Activated naive CD4-positive, alpha-beta T cell treated with anti-CD3 and anti-CD28 coated beads, Interleukin-2, amount 50 U/mL, for 72 hours (primary cell): Measurements from ENCODE around the gene DEAF1. TPM values are rescaled to one million over a fixed set of nuclear protein-coding genes. Genes with fewer than 3 reads are reported as not detected.
A peak's percentile ranks its signal among the peaks of the same experiment; 100 is the strongest.

Experiments
- ATAC-seq, 2 donors: fragments of 150-1000 bp; cut with Tn5 transposase; 2 replicates each; pipeline ENCODE4 v1.10.0; 2021; ENCODE audit warnings: mild to moderate bottlenecking in 2 of 2, moderate library complexity in 2 of 2
- DNase-seq, 2 donors: peaks; one replicate each; pipeline ENCODE4 v3.0.0; 2021 to 2022; ENCODE audit warnings: low spot score in 2 of 2
- H3K27ac Mint-ChIP-seq, 2 donors: one replicate each; pipeline ENCODE4 v1.8.0; 2022; ENCODE audit warnings: mild to moderate bottlenecking in 2 of 2, mixed read lengths in 2 of 2
- H3K36me3 Mint-ChIP-seq, 2 donors: one replicate each; pipeline ENCODE4 v1.8.0; 2022; ENCODE audit warnings: mixed read lengths in 2 of 2
- H3K9me3 Mint-ChIP-seq, 2 donors: one replicate each; pipeline ENCODE4 v1.8.0; 2022; ENCODE audit warnings: mixed read lengths in 2 of 2
- total RNA-seq, 2 donors: library from RNA; stranded (reverse); gene quantifications; one replicate each; pipeline ENCODE4 v1.2.3, GENCODE V29; 2022

DEAF1 gene
- total RNA-seq, 2 donors from 2014 or later, result 50.9 to 63.5 TPM

- H3K9me3 Mint-ChIP-seq, result no peaks in the 10 kb centered on the region
- peak overlapping the region in 1 of 2 donors; percentile 63 for H3K27ac Mint-ChIP-seq
- DNase-seq, result no peak
- peaks cover 0 to 11% of the 10 kb centered on the region in 2 donors for H3K36me3 Mint-ChIP-seq
- ATAC-seq, result no peak
These were observed 87.8 kb downstream of the DEAF1 start for GRCh38 chr11:607020-607780.

GRCh38 chr11:606245-606644 is 88.8 kb downstream of the DEAF1 start:
- Mint-ChIP-seq H3K36me3 (peaks cover 0 to 8% of the 10 kb centered on the region in 2 donors), H3K9me3 (no peaks in the 10 kb centered on the region), H3K27ac (no peak overlapping the region)
- ATAC-seq (no peak), DNase-seq (no peak)

- Mint-ChIP-seq H3K27ac (peak overlapping the region in 1 of 2 donors; percentile 59), H3K9me3 (no peaks in the 10 kb centered on the region), H3K36me3 (peaks cover 0 to 8% of the 10 kb centered on the region in 2 donors)
- DNase-seq (no peak), ATAC-seq (no peak)
These were observed 89.5 kb downstream of the DEAF1 start for GRCh38 chr11:605286-606129.

- Mint-ChIP-seq H3K9me3 (no peaks in the 10 kb centered on the region), H3K27ac (no peak overlapping the region), H3K36me3 (peaks cover 0 to 8% of the 10 kb centered on the region in 2 donors)
- no peak for DNase-seq
- ATAC-seq, result no peak
These were observed 91.9 kb downstream of the DEAF1 start for GRCh38 chr11:603154-603553.

GRCh38 chr11:601573-602245 is 93.3 kb downstream of the DEAF1 start:
- no peaks in the 10 kb centered on the region for H3K9me3 Mint-ChIP-seq
- no peak for DNase-seq
- H3K27ac Mint-ChIP-seq, result no peak overlapping the region
- peaks cover 0 to 7% of the 10 kb centered on the region in 2 donors for H3K36me3 Mint-ChIP-seq
- no peak for ATAC-seq

- no peak for DNase-seq
- Mint-ChIP-seq H3K27ac (no peak overlapping the region), H3K9me3 (no peaks in the 10 kb centered on the region), H3K36me3 (peaks cover 7 to 16% of the 10 kb centered on the region in 2 donors)
- no peak for ATAC-seq
These were observed 96.9 kb downstream of the DEAF1 start for GRCh38 chr11:598005-598680.

- Mint-ChIP-seq H3K36me3 (peaks cover 14 to 21% of the 10 kb centered on the region in 2 donors), H3K9me3 (no peaks in the 10 kb centered on the region), H3K27ac (peak overlapping the region; percentile 21 to 87)
- no peak for DNase-seq
- peak in 1 of 2 donors; percentile 38 for ATAC-seq
These were observed 97.8 kb downstream of the DEAF1 start for GRCh38 chr11:597166-597725.

GRCh38 chr11:596374-596773 is 98.6 kb downstream of the DEAF1 start:
- H3K36me3 Mint-ChIP-seq, result peaks cover 16 to 24% of the 10 kb centered on the region in 2 donors
- H3K9me3 Mint-ChIP-seq, result no peaks in the 10 kb centered on the region
- no peak for DNase-seq
- ATAC-seq, result peak in 1 of 2 donors; percentile 66
- peak overlapping the region in 1 of 2 donors; percentile 21 for H3K27ac Mint-ChIP-seq

- no peak for ATAC-seq
- no peak overlapping the region for H3K27ac Mint-ChIP-seq
- no peaks in the 10 kb centered on the region for H3K9me3 Mint-ChIP-seq
- peaks cover 16 to 24% of the 10 kb centered on the region in 2 donors for H3K36me3 Mint-ChIP-seq
- no peak for DNase-seq
These were observed 99.6 kb downstream of the DEAF1 start for GRCh38 chr11:595400-595799.

Other genes with a start within 250 kb of the DEAF1 start
- gene PTDSS2, start 244.9 kb downstream of the DEAF1 start, total RNA-seq, result 10 to 100 TPM; 23.6 to 23.8 TPM
- 10 to 100 TPM; 90.9 to 98.0 TPM for gene RNH1, start 188.0 kb downstream of the DEAF1 start, total RNA-seq
- 10 to 100 TPM; 29.9 to 38.6 TPM for gene HRAS, start 159.6 kb downstream of the DEAF1 start, total RNA-seq
- gene LRRC56, start 157.7 kb downstream of the DEAF1 start, total RNA-seq, result 1 to 10 TPM; 1.7 to 2.8 TPM
- gene LMNTD2, start 134.5 kb downstream of the DEAF1 start, total RNA-seq, result 1 to 10 TPM; 5.1 to 5.8 TPM
- 10 to 100 TPM; 13.3 to 17.5 TPM for gene RASSF7, start 134.3 kb downstream of the DEAF1 start, total RNA-seq
- gene PHRF1, start 118.8 kb downstream of the DEAF1 start, total RNA-seq, result 10 to 100 TPM; 37.3 to 47.1 TPM
- 100 to 1,000 TPM in 1 of 2 donors, 10 to 100 TPM in 1; 25.3 to 104 TPM for gene IRF7, start 79.3 kb downstream of the DEAF1 start, total RNA-seq
- not detected for gene CDHR5, start 70.3 kb downstream of the DEAF1 start, total RNA-seq
- not detected for gene SCT, start 68.0 kb downstream of the DEAF1 start, total RNA-seq
- gene DRD4, start 58.0 kb downstream of the DEAF1 start, total RNA-seq, result 1 to 10 TPM in 1 of 2 donors, under 1 TPM in 1; 0.60 to 5.6 TPM
- gene TMEM80, start 594 bp upstream of the DEAF1 start, total RNA-seq, result 10 to 100 TPM in 1 of 2 donors, 1 to 10 TPM in 1; 5.2 to 11.3 TPM
- gene EPS8L2, start 11.0 kb upstream of the DEAF1 start, total RNA-seq, result 10 to 100 TPM in 1 of 2 donors, 1 to 10 TPM in 1; 2.4 to 34.1 TPM
- gene TALDO1, start 52.2 kb upstream of the DEAF1 start, total RNA-seq, result 100 to 1,000 TPM; 226 to 328 TPM
- gene GATD1, start 82.3 kb upstream of the DEAF1 start, total RNA-seq, result 10 to 100 TPM; 33.1 to 60.5 TPM
- gene CEND1, start 94.9 kb upstream of the DEAF1 start, total RNA-seq, result 1 to 10 TPM in 1 of 2 donors, not detected in 1; 1.1 TPM
- 10 to 100 TPM; 22.6 to 34.6 TPM for gene SLC25A22, start 103.1 kb upstream of the DEAF1 start, total RNA-seq
- gene PIDD1, start 110.0 kb upstream of the DEAF1 start, total RNA-seq, result 10 to 100 TPM; 32.8 to 59.2 TPM
- 1,000 to 10,000 TPM; 3,020 to 3,653 TPM for gene RPLP2, start 114.7 kb upstream of the DEAF1 start, total RNA-seq
- 10 to 100 TPM; 24.5 to 49.1 TPM for gene PNPLA2, start 123.7 kb upstream of the DEAF1 start, total RNA-seq
- gene CRACR2B, start 132.7 kb upstream of the DEAF1 start, total RNA-seq, result 1 to 10 TPM in 1 of 2 donors, under 1 TPM in 1; 0.66 to 1.9 TPM
- gene CD151, start 137.7 kb upstream of the DEAF1 start, total RNA-seq, result 10 to 100 TPM; 42.8 to 46.0 TPM
- gene POLR2L, start 147.3 kb upstream of the DEAF1 start, total RNA-seq, result 10 to 100 TPM; 50.4 to 95.1 TPM
- 10 to 100 TPM; 12.6 to 18.9 TPM for gene TSPAN4, start 147.6 kb upstream of the DEAF1 start, total RNA-seq
- gene CHID1, start 215.6 kb upstream of the DEAF1 start, total RNA-seq, result 10 to 100 TPM; 49.1 to 62.6 TPM
- 10 to 100 TPM; 37.3 to 58.0 TPM for gene AP2A2, start 230.6 kb upstream of the DEAF1 start, total RNA-seq